Umbilical cord (tissue), 2 donors: ENCODE data around the gene RHOBTB1. TPM values are rescaled to one million over a fixed set of nuclear protein-coding genes. Genes with fewer than 3 reads are reported as not detected.
"Not testable (repeated sequence)": the region's sequence is repeated elsewhere in the genome, so short reads cannot be mapped to it uniquely, and the experiment has no call there.

ENCODE experiments used
- DNase-seq: peaks from one replicate; pipeline ENCODE4 v3.0.0-alpha.2; 2015; ENCODE audit warnings: low spot score
- total RNA-seq: library from RNA; depleted of rRNA; stranded (reverse); fragments of >200 nt; gene quantifications from one replicate; pipeline ENCODE4 v1.2.3, GENCODE V29; 2014; ENCODE audit warnings: low replicate concordance; ENCODE audit not compliant: insufficient read depth

Gene RHOBTB1
- total RNA-seq, result 33.9 TPM

- DNase-seq, result peak; percentile 89
Observed at GRCh38 chr10:60944058-60944909, at the start of gene RHOBTB1. TSS of gene RHOBTB1 (minus strand) at chr10:60944185. CDS start at chr10:60911542, 32,643 bp downstream.

- DNase-seq, result no peak
Observed at GRCh38 chr10:60992636-60993035, 48.7 kb upstream of the RHOBTB1 start.

DNA sequence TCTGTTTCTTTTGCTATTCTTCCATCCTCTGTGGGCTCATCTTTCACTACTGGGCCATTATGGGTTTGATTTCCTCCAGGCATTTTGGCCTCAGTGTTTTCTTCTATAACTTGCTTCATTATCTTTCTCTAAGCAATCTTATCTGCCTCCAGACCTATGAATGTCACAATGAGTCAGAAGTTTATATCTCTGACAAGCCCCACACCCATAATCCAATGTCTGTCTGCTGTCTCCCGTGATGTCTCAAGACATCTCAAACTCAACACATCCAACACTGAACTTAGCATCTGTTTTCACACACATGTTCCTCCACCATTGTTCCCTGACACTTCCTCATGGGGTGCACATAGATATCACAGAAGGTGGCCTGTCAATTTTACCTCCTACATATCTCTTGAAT is 46.7 kb upstream of the RHOBTB1 start:
- DNase-seq, result peak; percentile 50

DNA sequence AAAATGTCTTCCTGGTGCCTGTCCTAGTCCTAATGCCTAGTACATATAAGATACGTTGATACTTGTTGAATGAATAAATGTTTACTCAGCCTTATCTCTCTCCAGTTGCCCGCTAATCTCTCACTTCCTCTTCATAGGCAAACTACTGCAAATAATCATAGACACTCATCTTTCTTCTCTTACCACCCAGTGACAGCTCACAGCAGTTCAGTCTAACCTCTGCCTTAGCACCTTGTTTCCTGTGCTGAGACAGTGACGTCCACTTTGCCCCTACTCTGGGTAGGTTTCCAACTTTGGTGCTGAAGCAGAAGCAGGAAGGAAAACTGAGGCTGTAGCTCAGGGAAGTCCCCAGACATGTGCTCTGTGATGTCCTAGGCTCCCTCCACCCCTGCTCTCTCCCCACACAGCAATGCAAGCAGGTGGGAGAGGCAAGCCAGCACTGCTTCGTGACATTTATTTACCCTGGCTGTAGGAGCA is 45.5 kb upstream of the RHOBTB1 start:
- no peak for DNase-seq

DNA sequence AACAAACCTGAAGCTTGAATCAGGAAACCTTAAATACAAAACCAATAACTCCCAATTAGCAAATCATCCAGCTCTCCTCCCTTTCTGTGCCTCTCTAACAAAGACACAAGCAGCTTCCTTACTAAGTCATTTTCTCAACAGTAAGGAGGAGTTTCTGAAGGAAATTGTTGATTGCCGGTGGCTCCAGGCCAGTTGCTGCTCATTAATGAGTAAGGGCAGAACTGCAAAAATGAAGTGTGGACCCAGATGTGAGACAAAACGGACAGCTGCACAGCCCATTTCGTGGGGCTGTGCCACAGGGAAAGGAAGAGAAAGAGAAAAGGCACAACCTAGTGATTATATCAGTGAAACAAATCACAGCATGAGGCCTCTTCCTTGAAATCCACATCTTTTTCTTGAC is 42.8 kb upstream of the RHOBTB1 start:
- no peak for DNase-seq

DNA sequence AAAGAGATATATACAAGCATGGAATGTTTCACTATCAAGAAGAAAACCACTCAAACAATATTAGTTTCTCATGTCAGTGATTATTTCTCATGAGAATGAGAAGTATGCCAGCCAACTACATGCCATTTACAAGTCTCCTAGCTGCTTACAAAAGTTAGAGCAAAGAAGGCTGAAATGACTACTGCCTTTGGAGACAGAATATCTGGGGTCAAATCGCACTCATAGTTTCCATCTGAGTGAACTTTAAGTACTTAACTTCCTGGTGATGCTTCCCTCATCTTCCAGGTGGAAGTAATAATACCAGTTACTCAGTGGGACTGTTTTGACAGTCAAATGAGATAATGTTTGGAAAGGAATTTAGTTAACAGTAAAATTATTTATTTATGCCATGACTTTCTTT is 42.0 kb upstream of the RHOBTB1 start:
- DNase-seq, result no peak

DNA sequence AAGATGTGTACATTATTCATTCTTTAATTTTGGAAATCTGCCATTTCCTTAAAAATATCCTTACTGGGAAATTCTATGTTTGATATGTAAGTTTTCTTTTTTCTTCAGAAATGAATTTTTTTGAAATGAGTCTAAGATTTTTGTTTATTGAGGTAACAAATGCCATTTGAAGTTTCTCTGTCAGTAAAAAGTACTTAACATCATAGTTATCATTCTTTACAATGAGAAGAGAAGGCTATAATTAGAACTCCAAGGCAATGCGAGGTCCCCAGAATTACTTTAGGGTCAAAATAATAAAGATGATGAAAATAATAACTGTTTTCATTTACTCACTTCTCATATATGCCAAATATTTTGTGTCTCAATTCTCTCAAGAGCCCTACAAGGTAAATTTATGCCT is 37.0 kb upstream of the RHOBTB1 start:
- DNase-seq, result no peak

GRCh38 chr10:60979667-60980104 is 35.7 kb upstream of the RHOBTB1 start:
- no peak for DNase-seq

DNA sequence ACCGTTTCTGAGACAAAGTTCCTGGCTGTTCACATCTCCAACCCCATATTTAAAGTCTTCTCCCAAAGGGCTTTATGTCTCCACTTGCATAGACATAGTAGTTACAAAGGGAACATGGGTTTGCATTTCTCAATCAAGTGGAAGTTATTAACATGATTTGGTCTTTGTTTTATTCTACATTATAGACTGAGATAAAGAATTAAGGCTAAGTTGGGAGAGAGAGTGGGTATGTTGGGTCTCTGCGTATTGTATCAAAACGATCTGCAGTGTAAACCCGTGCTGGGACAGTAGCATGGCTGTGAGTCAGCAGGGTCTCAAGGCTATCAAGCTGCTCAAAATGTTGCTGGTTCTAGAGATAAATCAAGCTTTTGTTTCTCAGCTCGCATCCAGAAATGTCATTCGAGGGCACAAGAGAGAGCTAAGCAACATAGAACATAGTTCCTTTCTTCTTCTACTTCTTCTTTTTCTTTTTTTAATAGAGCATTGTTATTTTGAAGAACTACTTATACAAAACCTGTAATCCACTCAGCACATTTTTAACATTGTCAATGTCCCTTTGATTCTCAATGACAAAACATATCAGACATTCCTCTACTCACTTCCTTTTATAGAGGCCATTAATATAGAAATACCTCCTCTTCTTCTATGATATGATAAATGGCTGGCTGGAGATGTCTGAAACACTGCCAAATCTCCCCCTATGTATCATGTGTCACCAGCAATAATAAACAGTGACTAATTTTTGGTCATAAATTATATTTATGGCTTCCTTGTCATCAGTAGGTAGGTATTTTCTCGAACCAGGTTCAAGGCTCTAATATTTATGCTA is 34.5 kb upstream of the RHOBTB1 start:
- no peak for DNase-seq

DNA sequence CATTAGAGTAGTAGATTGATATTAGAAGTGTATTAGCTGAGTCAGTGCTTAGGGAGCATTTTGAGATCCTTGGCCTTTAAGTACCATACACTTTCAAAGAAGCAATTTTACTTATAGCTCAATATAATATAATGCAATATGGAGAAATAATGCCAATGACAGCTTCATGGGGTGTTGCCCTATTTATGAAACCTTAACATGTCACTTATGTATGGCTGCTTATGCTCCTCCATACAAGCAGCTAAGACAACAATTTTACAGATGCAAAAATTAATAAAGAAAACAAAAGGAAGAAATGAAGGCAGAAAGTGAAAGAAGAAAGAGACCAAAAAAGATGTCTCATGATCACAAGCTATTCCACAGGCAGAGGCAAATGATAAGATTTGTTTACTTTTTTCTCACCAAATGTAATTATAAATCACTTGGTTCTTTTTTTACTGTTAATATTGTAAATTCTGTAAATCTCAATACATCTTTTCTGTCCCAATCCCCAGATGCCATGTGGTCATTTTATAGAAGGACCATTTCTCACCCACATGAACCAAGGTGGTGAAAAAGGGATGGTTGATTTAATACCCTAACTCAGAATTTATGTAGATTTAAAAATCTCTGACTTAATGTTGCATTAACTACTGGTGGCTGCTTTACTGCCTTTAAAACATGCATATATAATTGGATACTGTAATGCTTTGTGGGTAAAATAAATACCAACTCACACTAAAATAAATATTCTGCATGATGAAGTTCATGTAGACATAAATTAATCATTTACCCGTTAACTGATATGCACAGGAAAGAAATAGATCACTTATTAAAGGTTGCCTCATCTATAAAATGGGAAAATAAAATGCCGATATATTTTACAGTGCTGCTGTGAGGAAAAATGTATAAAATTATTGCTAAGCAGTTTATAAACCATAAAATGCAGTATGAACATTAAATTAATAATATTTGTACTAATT is 33.5 kb upstream of the RHOBTB1 start:
- no peak for DNase-seq

GRCh38 chr10:60976687-60977086 is 32.7 kb upstream of the RHOBTB1 start:
- DNase-seq, result no peak

DNA sequence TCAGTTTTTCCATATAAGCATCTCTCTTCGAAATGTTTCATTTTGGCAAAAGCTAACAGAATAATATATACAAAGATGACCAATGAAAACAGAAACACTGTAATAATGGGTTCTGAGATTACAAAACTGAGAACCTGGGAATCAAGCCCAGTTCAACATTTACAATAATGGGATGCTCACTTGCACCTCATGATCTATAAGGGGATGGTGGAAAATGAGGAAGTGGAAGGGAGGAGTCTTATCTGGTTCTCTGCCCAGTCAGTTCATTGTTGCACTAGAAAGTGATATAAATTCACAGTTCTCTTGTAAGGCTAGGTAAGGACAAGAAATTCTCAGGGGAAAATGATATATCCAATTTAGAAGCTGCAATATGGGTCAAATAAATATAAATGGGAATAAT is 31.7 kb upstream of the RHOBTB1 start:
- no peak for DNase-seq

DNA sequence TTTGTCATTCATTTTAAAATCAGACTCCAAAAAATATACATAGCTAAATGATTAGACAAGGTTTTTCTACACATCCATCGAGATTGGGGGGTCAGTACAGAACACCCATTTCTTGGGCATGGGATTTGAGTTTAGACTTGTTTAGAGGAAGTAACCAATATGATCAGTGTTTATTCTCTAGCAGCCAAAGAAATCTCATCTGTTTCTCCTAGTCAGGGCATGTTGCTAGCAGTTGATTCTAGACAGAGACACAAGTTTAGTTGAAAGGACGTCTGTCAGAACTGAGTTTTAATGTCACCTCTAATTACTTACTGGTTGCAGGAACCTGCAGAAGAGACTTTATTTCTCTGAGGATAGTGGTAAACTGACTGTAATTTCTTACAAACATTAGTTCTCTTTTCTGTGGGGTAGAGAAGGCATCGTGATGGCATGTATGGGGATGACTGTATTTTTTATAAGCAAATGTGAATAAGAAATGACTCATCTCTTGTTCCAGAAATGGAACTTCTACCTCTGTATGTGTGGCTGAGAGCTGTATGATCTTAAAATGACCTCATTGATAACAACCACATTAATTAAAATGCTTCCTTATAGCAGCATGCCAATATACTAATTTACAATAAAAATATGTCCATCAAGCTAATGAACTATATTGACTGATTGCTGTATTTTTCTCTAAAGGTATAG is 30.6 kb upstream of the RHOBTB1 start:
- DNase-seq, result no peak

GRCh38 chr10:60973086-60973485 is 29.1 kb upstream of the RHOBTB1 start:
- peak; percentile 61 for DNase-seq

GRCh38 chr10:60972181-60972580 is 28.2 kb upstream of the RHOBTB1 start:
- DNase-seq, result not testable (repeated sequence)

- DNase-seq, result no peak
Observed at GRCh38 chr10:60970526-60970925, 26.5 kb upstream of the RHOBTB1 start.

DNA sequence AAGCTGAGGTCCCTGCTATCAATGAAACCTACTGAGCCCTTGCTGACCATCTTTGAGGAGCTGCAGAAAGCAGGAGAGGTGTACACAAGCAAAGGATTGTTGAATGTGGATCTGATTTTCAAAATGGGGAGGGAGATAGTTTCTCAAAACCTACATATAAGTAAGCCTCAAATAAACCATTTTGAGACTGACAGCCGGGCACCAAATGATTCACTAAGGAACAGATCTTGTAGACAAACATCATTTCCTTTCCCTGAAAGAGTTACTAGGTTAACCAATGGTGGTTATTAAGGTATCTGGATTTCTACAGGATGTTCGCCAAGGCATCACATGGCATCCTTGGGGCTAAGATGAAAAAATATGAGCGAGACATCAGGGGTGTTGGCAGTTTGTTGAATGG is 24.5 kb upstream of the RHOBTB1 start:
- DNase-seq, result no peak

DNA sequence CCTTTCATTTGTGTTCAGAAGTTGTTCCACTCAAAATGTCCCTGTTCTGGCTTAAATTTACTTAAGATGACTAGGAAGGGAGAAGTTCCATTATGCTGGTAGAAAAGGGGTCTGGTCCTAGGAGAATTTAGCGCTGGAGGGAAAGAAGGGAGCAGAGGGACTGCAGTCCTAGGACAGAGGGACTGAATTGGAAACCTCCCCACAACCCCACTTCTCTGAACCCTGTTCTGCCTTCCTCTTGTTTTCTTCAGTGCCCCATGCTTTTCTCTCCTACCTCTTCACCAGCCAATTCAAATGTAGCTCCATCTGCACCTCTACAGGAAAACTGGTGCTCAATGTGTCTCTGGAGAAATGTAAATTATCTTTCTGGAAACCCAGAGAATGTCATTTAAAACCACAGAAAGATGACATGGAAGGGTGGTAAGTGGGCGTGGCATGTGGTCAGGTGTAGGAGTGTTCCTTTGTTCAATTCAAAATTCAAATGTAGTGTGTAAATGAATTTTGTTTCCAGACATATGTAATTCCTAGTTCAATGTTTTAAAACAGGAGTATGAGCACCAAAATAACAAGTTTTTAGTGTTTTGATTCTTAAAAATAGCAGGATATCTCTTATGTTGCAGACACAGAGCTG is 24.0 kb upstream of the RHOBTB1 start:
- no peak for DNase-seq

- no peak for DNase-seq
Observed at GRCh38 chr10:60967260-60967659, 23.3 kb upstream of the RHOBTB1 start.

DNA sequence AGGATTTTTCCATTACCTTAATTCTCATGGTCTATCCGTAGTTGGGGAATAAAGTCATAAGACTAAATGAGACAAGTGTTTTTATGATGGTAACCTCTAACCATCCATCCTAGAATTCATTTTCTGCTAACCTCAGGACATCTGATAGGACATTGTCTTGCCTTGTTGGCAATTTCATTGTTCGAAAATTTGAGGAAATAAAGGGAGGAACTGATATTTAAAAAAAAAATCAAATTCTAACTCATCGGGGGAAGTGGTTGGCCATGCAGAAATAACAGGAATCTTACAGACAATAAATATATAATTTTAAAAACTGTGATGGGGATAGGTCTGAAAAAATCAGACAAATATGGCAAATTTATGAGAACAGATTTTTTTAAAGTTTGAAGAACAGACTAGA is 21.7 kb upstream of the RHOBTB1 start:
- no peak for DNase-seq
